Measurements from ENCODE around the gene KIF1A. TPM values are rescaled to one million over a fixed set of nuclear protein-coding genes. Genes with fewer than 3 reads are reported as not detected.

Gene KIF1A
- total and polyA plus RNA-seq, 2 of the 8 experiments (the other 6 are each of a cell fraction or from before 2014, with no cell fraction given), result 61.3 to 281 TPM

GRCh38 chr2:240814280-240814679, 5.7 kb downstream of the KIF1A start:
- Histone ChIP-seq H3K9me3 (ENCODE audit: insufficient read depth in 2 of 2, low read depth in 1 of 2, low read length in 1 of 2) (peaks cover 0 to 6% of the 10 kb centered on the region in 2 experiments; a peak in 1 of 4 replicates), H3K4me3 (ENCODE audit: extremely low read depth in 1 of 4, insufficient read depth in 2 of 4, low read depth in 3 of 4, low read length in 4 of 4) (no peak overlapping the region), H3K23me2 (ENCODE audit: low read depth, low read length) (peaks cover 4% of the 10 kb centered on the region; the same call in 1 of the 2 replicates), H3K4ac (replicated peaks; ENCODE audit: insufficient read length, low read depth, low read length) (no peak overlapping the region), H2AK5ac (ENCODE audit: low read depth, low read length) (no peak overlapping the region), H3K79me2 (ENCODE audit: control insufficient read depth in 1 of 2, insufficient read depth in 2 of 2, low read length in 2 of 2) (peaks cover 49 to 95% of the 10 kb centered on the region in 2 experiments), H3K4me1 (replicated peaks in 1 of 4; ENCODE audit: control insufficient read depth in 3 of 4, insufficient read depth in 4 of 4, low read length in 3 of 4) (peaks cover 0 to 21% (median 15%) of the 10 kb centered on the region in 4 experiments; a peak in 6 of 7 replicates), H3K14ac (ENCODE audit: insufficient read length) (no peak overlapping the region), H3K23ac (ENCODE audit: insufficient read length) (no peak overlapping the region), H3K27ac (ENCODE audit: low read depth, low read length) (no peak overlapping the region), H3K27me3 (replicated peaks in 1 of 4; ENCODE audit: control insufficient read depth in 3 of 4, extremely low read depth in 1 of 4, insufficient read depth in 3 of 4, low read length in 3 of 4) (no peaks in the 10 kb centered on the region), H3K79me1 (ENCODE audit: low read depth, low read length) (peaks cover 27% of the 10 kb centered on the region), H3K56ac (replicated peaks; ENCODE audit: insufficient read length, low read depth, low read length) (no peak overlapping the region), H3K4me2 (ENCODE audit: insufficient read depth in 1 of 2, low read depth in 2 of 2, low read length in 2 of 2) (no peak overlapping the region), H2BK20ac (ENCODE audit: low read length) (no peak overlapping the region), H2BK12ac (ENCODE audit: low read depth, low read length) (no peak overlapping the region), H3K9ac (replicated peaks in 1 of 4; ENCODE audit: extremely low read depth in 1 of 4, low read depth in 3 of 4, low read length in 3 of 4) (no peak overlapping the region), H3K18ac (ENCODE audit: extremely low read depth, low read length) (no peak overlapping the region), H4K5ac (ENCODE audit: insufficient read length, low read depth, low read length) (no peak overlapping the region), H4K8ac (ENCODE audit: extremely low read depth, insufficient read depth, low read length) (no peak overlapping the region), H2BK5ac (ENCODE audit: low read depth, low read length) (no peak overlapping the region), H2BK120ac (replicated peaks; ENCODE audit: low read depth, low read length) (no peak overlapping the region), H4K20me1 (replicated peaks in 1 of 2; ENCODE audit: control insufficient read depth in 1 of 2, insufficient read depth in 2 of 2, low read length in 2 of 2) (peaks cover 45 to 55% of the 10 kb centered on the region in 2 experiments), H2BK15ac (ENCODE audit: low read length) (no peak overlapping the region), H3K36me3 (ENCODE audit: control insufficient read depth in 2 of 4, insufficient read depth in 4 of 4, low read length in 3 of 4) (peaks cover 9 to 27% (median 14%) of the 10 kb centered on the region in 4 experiments), H4K91ac (replicated peaks; ENCODE audit: insufficient read length, low read length) (no peak overlapping the region), H2AFZ (ENCODE audit: low read length) (no peak overlapping the region)
- FAIRE-seq, result no peak
- no peak for DNase-seq (ENCODE audit: low read depth in 1 of 2, low spot score in 2 of 2)
- CTCF ChIA-PET (ENCODE audit: partially characterized antibody), result no interaction called here
- 95% methylated on average over 4 of the region's 4 CpGs; no CpG with 5 or more reads in 1 of the 2 experiments for WGBS, 2 experiments (ENCODE audit: extremely low coverage in 1 of 2, insufficient coverage in 1 of 2, insufficient read length in 1 of 2, insufficient replicate concordance in 2 of 2, low coverage in 1 of 2, low lambda C conversion rate in 2 of 2, missing lambda C conversion rate in 1 of 2)
- POLR2A ChIA-PET (ENCODE audit: partially characterized antibody), result interaction anchor here (0.8 to 3.2 kb wide), 9 partner anchors 8 to 33 kb away, joined by 3 to 12 read pairs (median 4); no protein-coding TSS in a partner anchor
- TF ChIP-seq CBX5 (IDR thresholded peaks at IDR 0.05; ENCODE audit: low read depth, low read length) (no peak), RXRA (IDR thresholded peaks at IDR 0.05; ENCODE audit: insufficient read depth, low read depth, low read length) (no peak), SP1 (IDR thresholded peaks at IDR 0.05; ENCODE audit: low read depth, low read length) (no peak), TAF7 (optimal IDR thresholded peaks at IDR 0.05; ENCODE audit: borderline replicate concordance, low read depth, low read length) (no peak), RAD21 (IDR thresholded peaks at IDR 0.05 in 1 of 2, conservative IDR thresholded peaks at IDR 0.05 in 1 of 2; ENCODE audit: low read depth in 2 of 2, low read length in 2 of 2) (no peak), ASH2L (IDR thresholded peaks at IDR 0.05; ENCODE audit: low read length) (no peak), RNF2 (IDR thresholded peaks at IDR 0.05; ENCODE audit: borderline replicate concordance, low read depth, low read length, missing control alignments, poor library complexity, severe bottlenecking) (no peak), CHD2 (IDR thresholded peaks at IDR 0.05; ENCODE audit: low read length) (no peak), TAF1 (IDR thresholded peaks at IDR 0.05; ENCODE audit: low read depth, low read length) (no peak), HDAC6 (IDR thresholded peaks at IDR 0.05; ENCODE audit: low read depth, low read length) (no peak), FOSL1 (IDR thresholded peaks at IDR 0.05; ENCODE audit: insufficient read depth, low read depth, low read length) (no peak), NRF1 (IDR thresholded peaks at IDR 0.05; ENCODE audit: low read depth, low read length) (no peak), BRCA1 (IDR thresholded peaks at IDR 0.05; ENCODE audit: low read depth, low read length) (no peak), SIX5 (IDR thresholded peaks at IDR 0.05; ENCODE audit: low read depth, low read length) (no peak)
